ENCODE measurements around the gene CADM4.

DNA sequence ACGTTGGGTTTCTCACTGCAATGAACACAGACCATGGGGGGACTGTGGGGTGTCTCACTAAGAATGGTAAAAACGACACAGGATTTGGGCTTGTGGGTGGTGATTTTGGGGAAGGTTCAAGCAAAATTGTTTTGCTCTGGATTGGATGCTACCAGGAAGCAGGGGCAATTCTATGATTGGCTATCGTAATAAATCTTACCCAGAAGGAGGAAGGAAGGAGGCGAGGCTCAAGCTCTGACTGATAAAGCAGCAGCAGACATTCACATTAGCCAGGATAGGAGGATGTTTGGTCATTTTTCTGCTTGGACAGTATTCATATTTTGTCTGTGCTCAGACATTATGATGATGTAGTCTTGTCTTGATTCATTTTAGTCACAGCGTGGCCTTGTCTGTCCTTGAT, 41.8 kb downstream of the CADM4 start:
- TF ChIP-seq, protein P1, sequence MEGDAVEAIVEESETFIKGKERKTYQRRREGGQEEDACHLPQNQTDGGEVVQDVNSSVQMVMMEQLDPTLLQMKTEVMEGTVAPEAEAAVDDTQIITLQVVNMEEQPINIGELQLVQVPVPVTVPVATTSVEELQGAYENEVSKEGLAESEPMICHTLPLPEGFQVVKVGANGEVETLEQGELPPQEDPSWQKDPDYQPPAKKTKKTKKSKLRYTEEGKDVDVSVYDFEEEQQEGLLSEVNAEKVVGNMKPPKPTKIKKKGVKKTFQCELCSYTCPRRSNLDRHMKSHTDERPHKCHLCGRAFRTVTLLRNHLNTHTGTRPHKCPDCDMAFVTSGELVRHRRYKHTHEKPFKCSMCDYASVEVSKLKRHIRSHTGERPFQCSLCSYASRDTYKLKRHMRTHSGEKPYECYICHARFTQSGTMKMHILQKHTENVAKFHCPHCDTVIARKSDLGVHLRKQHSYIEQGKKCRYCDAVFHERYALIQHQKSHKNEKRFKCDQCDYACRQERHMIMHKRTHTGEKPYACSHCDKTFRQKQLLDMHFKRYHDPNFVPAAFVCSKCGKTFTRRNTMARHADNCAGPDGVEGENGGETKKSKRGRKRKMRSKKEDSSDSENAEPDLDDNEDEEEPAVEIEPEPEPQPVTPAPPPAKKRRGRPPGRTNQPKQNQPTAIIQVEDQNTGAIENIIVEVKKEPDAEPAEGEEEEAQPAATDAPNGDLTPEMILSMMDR (IDR thresholded peaks at IDR 0.05), result no peak
- TF ChIP-seq POLR2A (IDR thresholded peaks at IDR 0.05), result no peak

All from breast epithelium (tissue), 3 donors.